Measurements from ENCODE around the gene TTC22.

Gene TTC22

GRCh38 chr1:54815086-54815876, 14.2 kb upstream of the TTC22 start:
- H4K20me1 ChIP-seq: no peaks in the 10 kb centered on the region
- TF ChIP-seq Cebpa-rat (IDR thresholded peaks at IDR 0.05): no peak
- no peak overlapping the region for H3K4me2 ChIP-seq
- peaks cover 15% of the 10 kb centered on the region for H3K4me1 ChIP-seq
- no peaks in the 10 kb centered on the region for H3K9me3 ChIP-seq
- H3K36me3 ChIP-seq: no peaks in the 10 kb centered on the region
- no peak overlapping the region for H3K4me3 ChIP-seq
- no peaks in the 10 kb centered on the region for H3K27me3 ChIP-seq
- H3K9ac ChIP-seq: no peak overlapping the region
- no peak overlapping the region for H3K27ac ChIP-seq

GRCh38 chr1:54814571-54814970, 13.4 kb upstream of the TTC22 start:
- no peak for TF ChIP-seq Cebpa-rat (IDR thresholded peaks at IDR 0.05)
- H3K9me3 ChIP-seq: no peaks in the 10 kb centered on the region
- H3K9ac ChIP-seq: no peak overlapping the region
- peaks cover 15% of the 10 kb centered on the region for H3K4me1 ChIP-seq
- H3K4me3 ChIP-seq: no peak overlapping the region
- no peaks in the 10 kb centered on the region for H4K20me1 ChIP-seq
- H3K4me2 ChIP-seq: no peak overlapping the region
- no peaks in the 10 kb centered on the region for H3K27me3 ChIP-seq
- no peak overlapping the region for H3K27ac ChIP-seq
- no peaks in the 10 kb centered on the region for H3K36me3 ChIP-seq

- Histone ChIP-seq H4K20me1 (no peaks in the 10 kb centered on the region), H3K4me3 (no peak overlapping the region), H3K27me3 (no peaks in the 10 kb centered on the region), H3K4me1 (peaks cover 15% of the 10 kb centered on the region), H3K9me3 (no peaks in the 10 kb centered on the region), H3K9ac (no peak overlapping the region), H3K36me3 (no peaks in the 10 kb centered on the region), H3K27ac (no peak overlapping the region), H3K4me2 (no peak overlapping the region)
- no peak for TF ChIP-seq Cebpa-rat (IDR thresholded peaks at IDR 0.05)
Observed at GRCh38 chr1:54814126-54814498, 13.0 kb upstream of the TTC22 start.

DNA sequence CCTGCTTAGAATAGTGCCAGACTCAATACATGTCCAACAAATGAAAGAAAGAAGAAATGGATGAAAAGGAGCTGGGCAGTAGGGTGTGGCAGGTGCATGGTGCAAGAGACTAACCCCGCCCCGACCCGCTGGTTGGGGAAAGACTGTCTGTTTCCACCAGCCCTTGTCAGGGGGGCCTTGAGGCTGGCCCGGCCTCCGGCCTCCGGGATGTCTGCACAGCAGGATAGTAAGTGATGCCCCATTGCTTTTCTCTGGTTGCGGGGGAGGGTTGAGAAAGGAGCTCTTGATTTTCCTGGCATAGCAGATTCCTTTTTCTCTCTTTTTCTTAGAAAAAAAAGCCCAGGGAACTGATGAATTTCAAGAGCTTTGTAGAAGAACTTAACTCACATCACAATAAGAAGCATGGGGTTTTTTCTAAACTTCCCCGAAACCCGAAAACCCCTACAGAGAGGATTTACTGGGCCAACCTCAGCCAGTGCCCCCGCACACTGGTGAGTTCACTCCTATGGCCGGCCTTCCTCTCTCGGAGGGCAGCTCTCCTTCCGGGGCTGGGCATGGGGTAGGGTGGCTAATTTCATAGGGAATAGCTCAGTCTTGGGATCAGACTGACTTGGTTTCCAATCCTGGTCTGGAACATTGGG, 12.5 kb upstream of the TTC22 start:
- TF ChIP-seq Cebpa-rat (IDR thresholded peaks at IDR 0.05): no peak
- H3K9me3 ChIP-seq: no peaks in the 10 kb centered on the region
- H3K27ac ChIP-seq: no peak overlapping the region
- H3K27me3 ChIP-seq: no peaks in the 10 kb centered on the region
- H3K36me3 ChIP-seq: no peaks in the 10 kb centered on the region
- no peaks in the 10 kb centered on the region for H4K20me1 ChIP-seq
- H3K4me3 ChIP-seq: no peak overlapping the region
- H3K9ac ChIP-seq: no peak overlapping the region
- H3K4me2 ChIP-seq: no peak overlapping the region
- H3K4me1 ChIP-seq: peaks cover 11% of the 10 kb centered on the region

DNA sequence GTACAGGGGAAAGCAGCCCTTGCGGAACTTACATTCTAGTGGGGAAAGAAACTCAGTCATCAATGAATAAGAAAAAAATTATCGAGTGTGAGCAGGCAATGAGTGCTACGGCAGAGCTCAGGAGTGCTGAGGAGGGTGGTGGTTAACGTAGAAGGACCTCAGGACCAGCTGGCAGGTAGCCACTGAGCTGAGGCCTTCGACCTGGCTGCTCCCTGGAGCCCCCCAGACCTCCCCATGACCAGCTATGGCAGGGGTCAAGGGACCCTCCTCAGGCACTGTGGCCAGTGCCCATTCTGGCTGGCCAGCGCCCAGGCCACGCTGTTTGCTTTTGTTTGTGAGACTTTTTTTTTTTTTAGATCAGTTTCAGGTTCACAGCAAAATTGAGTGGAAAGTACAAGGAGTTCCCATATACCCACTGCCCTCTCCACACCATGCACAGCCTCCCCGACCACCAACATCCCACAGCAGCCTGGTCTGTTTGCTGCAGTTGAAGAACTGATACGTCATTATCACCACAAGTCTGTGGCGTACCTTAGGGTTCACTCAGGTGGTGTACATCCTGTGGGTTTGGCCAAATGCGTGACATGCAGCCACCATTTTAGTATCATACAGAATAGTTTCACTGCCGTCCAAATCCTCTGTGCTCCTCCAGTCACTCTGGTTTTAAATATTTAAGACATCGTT, 11.8 kb upstream of the TTC22 start:
- H3K27me3 ChIP-seq: no peaks in the 10 kb centered on the region
- no peak overlapping the region for H3K27ac ChIP-seq
- no peaks in the 10 kb centered on the region for H3K9me3 ChIP-seq
- no peaks in the 10 kb centered on the region for H4K20me1 ChIP-seq
- no peak overlapping the region for H3K4me2 ChIP-seq
- no peak overlapping the region for H3K9ac ChIP-seq
- peaks cover 5% of the 10 kb centered on the region for H3K4me1 ChIP-seq
- no peaks in the 10 kb centered on the region for H3K36me3 ChIP-seq
- TF ChIP-seq Cebpa-rat (IDR thresholded peaks at IDR 0.05): no peak
- no peak overlapping the region for H3K4me3 ChIP-seq

DNA sequence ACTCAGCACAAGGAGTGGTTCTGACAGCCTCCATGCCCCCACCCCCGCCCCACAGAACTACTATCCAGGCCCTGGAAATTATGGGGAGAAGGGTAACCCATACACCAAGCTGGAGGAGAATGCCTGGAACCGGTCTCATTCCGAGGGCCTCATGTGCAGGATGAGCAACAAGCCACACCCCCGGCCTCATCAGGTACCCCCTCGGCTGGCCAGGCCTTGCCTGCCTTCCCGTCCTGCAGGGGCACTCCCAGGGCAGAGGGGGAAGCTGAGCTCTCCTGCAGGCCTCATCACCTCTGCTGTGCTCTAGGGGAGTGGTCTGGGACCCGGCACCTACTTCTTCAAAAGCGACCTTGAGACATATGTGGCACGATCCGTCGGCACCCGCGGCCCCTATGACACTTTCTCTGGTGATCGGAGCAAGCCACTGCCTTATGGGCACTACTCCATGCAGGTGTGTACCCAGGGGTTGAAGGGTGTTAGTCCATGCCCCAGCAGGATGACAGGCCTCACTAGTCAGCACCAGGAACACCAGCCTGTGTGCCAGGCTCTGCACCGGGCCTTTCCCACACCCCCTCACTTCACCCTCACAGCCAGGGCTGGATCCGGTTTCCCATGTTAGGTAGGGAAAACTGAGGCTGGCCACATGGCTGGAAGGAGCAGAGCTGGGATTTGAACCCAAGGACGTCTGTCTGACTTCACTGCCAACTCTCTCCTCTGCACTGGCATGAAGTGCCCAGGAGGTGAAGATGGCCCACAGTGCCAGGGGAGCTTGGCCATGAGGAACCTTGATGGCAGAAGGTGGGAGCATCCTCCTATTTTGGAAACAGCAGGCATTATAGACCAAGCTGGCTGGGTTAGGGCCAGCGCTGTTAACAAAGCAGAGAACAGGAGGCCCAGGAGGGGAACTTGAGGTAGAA, 10.9 kb upstream of the TTC22 start:
- no peaks in the 10 kb centered on the region for H4K20me1 ChIP-seq
- H3K36me3 ChIP-seq: no peaks in the 10 kb centered on the region
- H3K9me3 ChIP-seq: no peaks in the 10 kb centered on the region
- no peak overlapping the region for H3K9ac ChIP-seq
- H3K4me1 ChIP-seq: no peaks in the 10 kb centered on the region
- H3K27ac ChIP-seq: no peak overlapping the region
- no peak overlapping the region for H3K4me3 ChIP-seq
- no peak overlapping the region for H3K4me2 ChIP-seq
- H3K27me3 ChIP-seq: no peaks in the 10 kb centered on the region
- TF ChIP-seq Cebpa-rat (IDR thresholded peaks at IDR 0.05): no peak

- H3K4me2 ChIP-seq: no peak overlapping the region
- H3K4me1 ChIP-seq: no peaks in the 10 kb centered on the region
- no peak overlapping the region for H3K4me3 ChIP-seq
- no peak overlapping the region for H3K9ac ChIP-seq
- H3K36me3 ChIP-seq: no peaks in the 10 kb centered on the region
- H3K27ac ChIP-seq: no peak overlapping the region
- H4K20me1 ChIP-seq: no peaks in the 10 kb centered on the region
- H3K9me3 ChIP-seq: no peaks in the 10 kb centered on the region
- no peaks in the 10 kb centered on the region for H3K27me3 ChIP-seq
- TF ChIP-seq Cebpa-rat (IDR thresholded peaks at IDR 0.05): no peak
Observed at GRCh38 chr1:54811066-54811465, 9.9 kb upstream of the TTC22 start.

GRCh38 chr1:54810153-54810942, 9.2 kb upstream of the TTC22 start:
- Histone ChIP-seq H3K27me3 (no peaks in the 10 kb centered on the region), H3K4me2 (no peak overlapping the region)

More at GRCh38 chr1:54810153-54810942, 9.2 kb upstream of the TTC22 start:
- H3K9ac ChIP-seq: no peak overlapping the region
- no peaks in the 10 kb centered on the region for H3K4me1 ChIP-seq
- H3K27ac ChIP-seq: no peak overlapping the region
- H3K36me3 ChIP-seq: no peaks in the 10 kb centered on the region
- no peak for TF ChIP-seq Cebpa-rat (IDR thresholded peaks at IDR 0.05)
- H3K4me3 ChIP-seq: no peak overlapping the region
- no peaks in the 10 kb centered on the region for H4K20me1 ChIP-seq
- H3K9me3 ChIP-seq: no peaks in the 10 kb centered on the region
